Gastroesophageal sphincter (tissue), 4 donors: ENCODE measurements around the gene IL22RA2. TPM values are rescaled to one million over a fixed set of nuclear protein-coding genes. Genes with fewer than 3 reads are reported as not detected.

Source experiments
- ATAC-seq: fragments of 150-250 bp; one replicate; pipeline ENCODE4 v1.9.1; 2016; ENCODE audit warnings: mild to moderate bottlenecking, moderate library complexity
- H3K27ac ChIP-seq, 4 donors: fragments of 200-600 bp; sonication (generic) in 3 of 4; 1 replicate in 3 of 4; 2 replicates in 1 of 4; pipeline ENCODE4 v1.5.1; 2016 to 2019
- H3K27me3 ChIP-seq: fragments of 200-600 bp; sonication (generic); one replicate; pipeline ENCODE4 v1.5.1; 2019
- H3K36me3 ChIP-seq, 2 donors: fragments of 200-600 bp; sonication (generic); one replicate each; pipeline ENCODE4 v1.5.1; 2019; ENCODE audit warnings: control low read depth in 1 of 2
- H3K4me1 ChIP-seq, 3 donors: fragments of 200-600 bp; sonication (generic); 1 replicate in 2 of 3; 2 replicates in 1 of 3; pipeline ENCODE4 v1.5.1; 2016 to 2019; ENCODE audit warnings: control low read depth in 2 of 3
- H3K4me3 ChIP-seq, 2 donors: fragments of 200-600 bp; sonication (generic); one replicate each; pipeline ENCODE4 v1.5.1; 2019; ENCODE audit warnings: mild to moderate bottlenecking in 1 of 2, moderate library complexity in 1 of 2
- H3K9me3 ChIP-seq, 3 donors: fragments of 200-600 bp; sonication (generic); one replicate each; pipeline ENCODE4 v1.5.1; 2017 to 2019; ENCODE audit warnings: control low read depth in 2 of 3
- EP300 ChIP-seq: sonication (generic); formaldehyde crosslinking; IDR thresholded peaks from one replicate; pipeline ENCODE4 v1.6.1; 2017; ENCODE audit warnings: antibody characterized with exemption, mild to moderate bottlenecking
- POLR2A ChIP-seq, 2 donors: fragments of 450-650 bp; IDR thresholded peaks; one replicate each; pipeline ENCODE4 v1.6.1; 2017; ENCODE audit warnings: antibody characterized with exemption in 2 of 2, mild to moderate bottlenecking in 2 of 2, moderate library complexity in 1 of 2
- POLR2AphosphoS5 ChIP-seq: sonication (generic); formaldehyde crosslinking; IDR thresholded peaks from one replicate; pipeline ENCODE4 v1.6.1; 2017; ENCODE audit warnings: antibody characterized with exemption
- WGBS, 2 donors: methylation state at CpG; one replicate each; pipeline ENCODE4 v1.1.5; 2018; ENCODE audit warnings: low coverage in 1 of 2; 5-methylcytosine and 5-hydroxymethylcytosine counted together
- total RNA-seq, 4 donors: library from RNA; depleted of rRNA; stranded (reverse); fragments of >200 nt; gene quantifications; one replicate each; pipeline ENCODE4 v1.1.0, GENCODE V29; 2016
- TF ChIP-seq, protein P1 (sequence below), 4 experiments: fragments of 200-600 bp in 2 of 4; fragments of 450-650 bp in 2 of 4; sonication (generic) in 1 of 4; IDR thresholded peaks; one replicate each; pipeline ENCODE4 v1.5.1; 2017 to 2019; ENCODE audit warnings: antibody characterized with exemption in 4 of 4, mild to moderate bottlenecking in 2 of 4, moderate library complexity in 2 of 4

IL22RA2 gene
- total RNA-seq, 4 donors from 2014 or later = not detected

- TF ChIP-seq POLR2A (IDR thresholded peaks at IDR 0.05) (no peak), POLR2AphosphoS5 (no peak), EP300 (no peak)
- TF ChIP-seq, protein P1, sequence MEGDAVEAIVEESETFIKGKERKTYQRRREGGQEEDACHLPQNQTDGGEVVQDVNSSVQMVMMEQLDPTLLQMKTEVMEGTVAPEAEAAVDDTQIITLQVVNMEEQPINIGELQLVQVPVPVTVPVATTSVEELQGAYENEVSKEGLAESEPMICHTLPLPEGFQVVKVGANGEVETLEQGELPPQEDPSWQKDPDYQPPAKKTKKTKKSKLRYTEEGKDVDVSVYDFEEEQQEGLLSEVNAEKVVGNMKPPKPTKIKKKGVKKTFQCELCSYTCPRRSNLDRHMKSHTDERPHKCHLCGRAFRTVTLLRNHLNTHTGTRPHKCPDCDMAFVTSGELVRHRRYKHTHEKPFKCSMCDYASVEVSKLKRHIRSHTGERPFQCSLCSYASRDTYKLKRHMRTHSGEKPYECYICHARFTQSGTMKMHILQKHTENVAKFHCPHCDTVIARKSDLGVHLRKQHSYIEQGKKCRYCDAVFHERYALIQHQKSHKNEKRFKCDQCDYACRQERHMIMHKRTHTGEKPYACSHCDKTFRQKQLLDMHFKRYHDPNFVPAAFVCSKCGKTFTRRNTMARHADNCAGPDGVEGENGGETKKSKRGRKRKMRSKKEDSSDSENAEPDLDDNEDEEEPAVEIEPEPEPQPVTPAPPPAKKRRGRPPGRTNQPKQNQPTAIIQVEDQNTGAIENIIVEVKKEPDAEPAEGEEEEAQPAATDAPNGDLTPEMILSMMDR (IDR thresholded peaks at IDR 0.05) = no peak
- no peak for ATAC-seq
- WGBS, 2 donors = 46 to 58% methylated on average over 3 to 4 of the region's 4 CpGs
- Histone ChIP-seq H3K36me3 (no peaks in the 10 kb centered on the region), H3K9me3 (no peaks in the 10 kb centered on the region), H3K27me3 (no peaks in the 10 kb centered on the region), H3K4me3 (no peak overlapping the region), H3K4me1 (no peaks in the 10 kb centered on the region), H3K27ac (no peak overlapping the region)
These were observed 28.0 kb downstream of the IL22RA2 start for GRCh38 chr6:137145421-137145820.

DNA sequence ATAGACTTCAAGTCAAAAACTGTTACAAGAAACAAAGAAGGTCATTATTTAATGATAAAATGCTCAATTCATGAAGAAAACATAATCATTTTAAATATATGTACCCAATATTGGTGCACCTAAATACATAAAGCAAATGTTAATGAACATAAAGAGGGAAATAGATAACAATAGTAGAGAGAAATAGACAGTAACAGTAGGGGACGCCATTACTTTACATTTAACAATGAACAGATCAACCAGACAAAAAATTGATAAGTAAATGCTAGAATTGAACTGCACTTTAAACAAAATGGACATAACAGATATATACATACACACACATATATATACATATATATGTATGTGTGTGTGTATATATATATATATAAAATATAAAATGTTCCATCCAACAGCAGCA lies 37.4 kb downstream of the IL22RA2 start:
- WGBS, 2 donors = 50 to 62% methylated on average over 1 of the region's 1 CpG

DNA sequence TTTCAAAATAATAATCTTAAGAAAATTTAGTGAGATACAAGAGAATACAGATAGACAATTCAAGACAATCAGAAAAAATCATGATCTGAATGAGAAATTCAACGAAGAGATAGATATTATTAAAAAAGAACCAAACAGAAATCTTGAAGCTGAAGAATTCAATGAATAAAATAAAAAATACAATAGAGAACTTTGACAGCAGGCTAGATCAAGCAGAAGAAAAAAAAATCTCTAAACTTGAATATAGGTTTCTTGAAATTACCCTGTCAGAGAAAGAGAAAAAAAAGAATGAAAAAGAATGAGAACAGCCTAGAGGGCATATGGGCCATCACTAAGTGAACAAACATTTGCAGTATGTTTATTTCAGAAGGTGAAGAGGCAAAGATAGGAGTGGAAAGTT lies 39.0 kb downstream of the IL22RA2 start:
- Histone ChIP-seq H3K9me3 (peaks cover 0 to 6% (median 0%) of the 10 kb centered on the region in 3 donors), H3K4me1 (no peaks in the 10 kb centered on the region), H3K4me3 (no peak overlapping the region), H3K27ac (no peak overlapping the region), H3K27me3 (peaks cover 6% of the 10 kb centered on the region), H3K36me3 (no peaks in the 10 kb centered on the region)
- no peak for ATAC-seq
- no peak for TF ChIP-seq EP300
- TF ChIP-seq POLR2AphosphoS5 = no peak
- TF ChIP-seq POLR2A (IDR thresholded peaks at IDR 0.05) = no peak
- TF ChIP-seq, protein P1 (IDR thresholded peaks at IDR 0.05) = no peak
- 94 to 100% methylated on average over 1 of the region's 1 CpG for WGBS, 2 donors

More for the DNA sequence above, 37.4 kb downstream of the IL22RA2 start:
- H3K27ac ChIP-seq = no peak overlapping the region
- no peak overlapping the region for H3K4me3 ChIP-seq
- H3K9me3 ChIP-seq = peaks cover 0 to 6% (median 0%) of the 10 kb centered on the region in 3 donors
- H3K36me3 ChIP-seq = no peaks in the 10 kb centered on the region
- peaks cover 3% of the 10 kb centered on the region for H3K27me3 ChIP-seq
- ATAC-seq = no peak
- TF ChIP-seq, protein P1 (IDR thresholded peaks at IDR 0.05) = peak in 1 of 4 experiments; percentile 18
- TF ChIP-seq EP300 = no peak
- H3K4me1 ChIP-seq = no peaks in the 10 kb centered on the region

GRCh38 chr6:137133122-137133521 lies 40.3 kb downstream of the IL22RA2 start:
- Histone ChIP-seq H3K4me3 (no peak overlapping the region), H3K36me3 (no peaks in the 10 kb centered on the region), H3K27me3 (peaks cover 6% of the 10 kb centered on the region), H3K4me1 (no peaks in the 10 kb centered on the region), H3K9me3 (peaks cover 0 to 11% (median 0%) of the 10 kb centered on the region in 3 donors), H3K27ac (no peak overlapping the region)
- WGBS, 2 donors = 93% methylated on average over 3 of the region's 3 CpGs; no CpG with 5 or more reads in 1 of the 2 donors
- ATAC-seq = no peak
- TF ChIP-seq POLR2AphosphoS5 (no peak), EP300 (no peak), POLR2A (IDR thresholded peaks at IDR 0.05) (no peak)
- TF ChIP-seq, protein P1 (IDR thresholded peaks at IDR 0.05) = no peak

DNA sequence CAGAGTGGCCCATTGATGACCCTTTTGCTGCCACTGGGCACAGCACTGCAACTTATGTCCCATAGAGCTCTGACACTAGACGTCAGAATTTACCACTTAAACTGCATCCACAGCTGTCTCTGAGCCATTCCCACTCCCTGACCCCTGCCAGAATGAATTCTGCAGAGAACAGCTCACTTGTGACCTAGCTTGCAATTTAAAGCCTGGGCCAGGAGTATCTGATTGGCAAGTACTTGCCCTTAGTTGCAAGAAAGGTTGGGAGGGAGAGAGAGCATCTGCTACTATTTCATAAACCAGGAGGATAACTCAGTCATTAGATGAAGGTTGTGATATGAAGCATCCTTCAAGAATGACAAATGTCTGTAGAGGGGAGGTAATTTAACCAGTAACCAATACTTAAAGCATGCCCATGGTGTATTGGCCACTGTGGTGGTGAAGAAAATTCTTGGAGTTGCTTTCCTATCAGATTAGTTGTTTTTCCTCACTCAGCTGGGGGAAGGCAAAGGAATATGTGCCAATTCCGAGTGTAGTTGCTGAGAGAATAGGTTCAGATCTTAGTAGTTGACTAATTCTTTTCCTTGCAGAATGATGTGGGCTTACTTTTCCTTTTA lies 46.5 kb downstream of the IL22RA2 start:
- Histone ChIP-seq H3K4me1 (no peaks in the 10 kb centered on the region), H3K27ac (no peak overlapping the region), H3K9me3 (peaks cover 0 to 6% (median 0%) of the 10 kb centered on the region in 3 donors), H3K36me3 (no peaks in the 10 kb centered on the region), H3K27me3 (peaks cover 6% of the 10 kb centered on the region), H3K4me3 (no peak overlapping the region)
- no peak for ATAC-seq
- TF ChIP-seq, protein P1 (IDR thresholded peaks at IDR 0.05) = no peak
- TF ChIP-seq POLR2A (IDR thresholded peaks at IDR 0.05) = no peak
- no peak for TF ChIP-seq POLR2AphosphoS5
- TF ChIP-seq EP300 = no peak
- 71 to 86% methylated on average over 1 of the region's 2 CpGs for WGBS, 2 donors
